Neural cell (in vitro differentiated cells): ENCODE data around the gene AHRR.

Source experiments
- EP300 ChIP-seq: fragments of 450-650 bp; conservative IDR thresholded peaks from 2 replicates; pipeline ENCODE4 v1.6.1; 2014; ENCODE audit warnings: antibody characterized with exemption, mild to moderate bottlenecking, moderate library complexity; ENCODE audit not compliant: poor library complexity, severe bottlenecking
- EZH2 ChIP-seq: fragments of 200-600, 300-800 bp; shearing (Covaris generic), sonication (generic); IDR thresholded peaks from 2 replicates; pipeline ENCODE4 v1.6.1; 2014; ENCODE audit warnings: antibody characterized with exemption, low read length, borderline replicate concordance, mild to moderate bottlenecking; ENCODE audit not compliant: insufficient read depth, poor library complexity, severe bottlenecking
- MXI1 ChIP-seq: fragments of 450-650 bp; conservative IDR thresholded peaks from 2 replicates; pipeline ENCODE4 v1.6.1; 2014; ENCODE audit warnings: antibody characterized with exemption, mild to moderate bottlenecking; ENCODE audit not compliant: poor library complexity, severe bottlenecking
- POLR2AphosphoS5 ChIP-seq: IDR thresholded peaks from 2 replicates; pipeline ENCODE4 v1.6.1; 2012
- RAD21 ChIP-seq: fragments of 450-650 bp; conservative IDR thresholded peaks from 2 replicates; pipeline ENCODE4 v1.6.1; 2014; ENCODE audit warnings: antibody characterized with exemption, mild to moderate bottlenecking, moderate library complexity
- SMC3 ChIP-seq: fragments of 450-650 bp; conservative IDR thresholded peaks from 2 replicates; pipeline ENCODE4 v1.6.1; 2014; ENCODE audit warnings: antibody characterized with exemption, mild to moderate bottlenecking, moderate library complexity; ENCODE audit not compliant: poor library complexity
- TF ChIP-seq, protein P1 (sequence below): fragments of 450-650 bp; IDR thresholded peaks from 2 replicates; pipeline ENCODE4 v1.5.1; 2014; ENCODE audit warnings: antibody characterized with exemption, mild to moderate bottlenecking, moderate library complexity; ENCODE audit not compliant: poor library complexity, severe bottlenecking
- TF ChIP-seq, protein P2 (sequence below): IDR thresholded peaks from 2 replicates; pipeline ENCODE4 v1.6.1; 2012; ENCODE audit warnings: borderline replicate concordance

DNA sequence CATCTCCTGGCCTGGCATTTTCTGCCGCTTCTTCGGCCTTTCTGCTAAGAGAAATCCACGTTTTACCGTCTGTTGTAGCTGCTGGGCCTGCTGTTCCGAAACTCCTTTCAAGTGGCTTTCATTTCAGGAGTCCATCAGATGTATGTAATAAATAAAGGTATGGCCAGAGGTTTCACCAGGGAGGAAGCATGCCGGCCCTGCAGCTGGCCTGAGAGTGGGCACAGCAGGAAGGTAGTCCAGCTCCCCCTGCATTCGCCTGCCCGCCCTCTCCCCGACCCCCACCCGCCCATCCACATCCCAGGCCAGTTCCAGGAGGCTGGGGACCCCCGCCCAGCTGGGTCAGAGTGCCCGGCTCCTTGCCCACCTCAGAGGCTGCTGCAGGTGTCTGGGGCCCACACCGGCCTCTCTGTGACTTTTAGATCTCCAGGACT is 75.0 kb downstream of the AHRR start:
- no peak for TF ChIP-seq POLR2AphosphoS5
- TF ChIP-seq, protein P1, sequence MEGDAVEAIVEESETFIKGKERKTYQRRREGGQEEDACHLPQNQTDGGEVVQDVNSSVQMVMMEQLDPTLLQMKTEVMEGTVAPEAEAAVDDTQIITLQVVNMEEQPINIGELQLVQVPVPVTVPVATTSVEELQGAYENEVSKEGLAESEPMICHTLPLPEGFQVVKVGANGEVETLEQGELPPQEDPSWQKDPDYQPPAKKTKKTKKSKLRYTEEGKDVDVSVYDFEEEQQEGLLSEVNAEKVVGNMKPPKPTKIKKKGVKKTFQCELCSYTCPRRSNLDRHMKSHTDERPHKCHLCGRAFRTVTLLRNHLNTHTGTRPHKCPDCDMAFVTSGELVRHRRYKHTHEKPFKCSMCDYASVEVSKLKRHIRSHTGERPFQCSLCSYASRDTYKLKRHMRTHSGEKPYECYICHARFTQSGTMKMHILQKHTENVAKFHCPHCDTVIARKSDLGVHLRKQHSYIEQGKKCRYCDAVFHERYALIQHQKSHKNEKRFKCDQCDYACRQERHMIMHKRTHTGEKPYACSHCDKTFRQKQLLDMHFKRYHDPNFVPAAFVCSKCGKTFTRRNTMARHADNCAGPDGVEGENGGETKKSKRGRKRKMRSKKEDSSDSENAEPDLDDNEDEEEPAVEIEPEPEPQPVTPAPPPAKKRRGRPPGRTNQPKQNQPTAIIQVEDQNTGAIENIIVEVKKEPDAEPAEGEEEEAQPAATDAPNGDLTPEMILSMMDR = no peak
- TF ChIP-seq, protein P2, sequence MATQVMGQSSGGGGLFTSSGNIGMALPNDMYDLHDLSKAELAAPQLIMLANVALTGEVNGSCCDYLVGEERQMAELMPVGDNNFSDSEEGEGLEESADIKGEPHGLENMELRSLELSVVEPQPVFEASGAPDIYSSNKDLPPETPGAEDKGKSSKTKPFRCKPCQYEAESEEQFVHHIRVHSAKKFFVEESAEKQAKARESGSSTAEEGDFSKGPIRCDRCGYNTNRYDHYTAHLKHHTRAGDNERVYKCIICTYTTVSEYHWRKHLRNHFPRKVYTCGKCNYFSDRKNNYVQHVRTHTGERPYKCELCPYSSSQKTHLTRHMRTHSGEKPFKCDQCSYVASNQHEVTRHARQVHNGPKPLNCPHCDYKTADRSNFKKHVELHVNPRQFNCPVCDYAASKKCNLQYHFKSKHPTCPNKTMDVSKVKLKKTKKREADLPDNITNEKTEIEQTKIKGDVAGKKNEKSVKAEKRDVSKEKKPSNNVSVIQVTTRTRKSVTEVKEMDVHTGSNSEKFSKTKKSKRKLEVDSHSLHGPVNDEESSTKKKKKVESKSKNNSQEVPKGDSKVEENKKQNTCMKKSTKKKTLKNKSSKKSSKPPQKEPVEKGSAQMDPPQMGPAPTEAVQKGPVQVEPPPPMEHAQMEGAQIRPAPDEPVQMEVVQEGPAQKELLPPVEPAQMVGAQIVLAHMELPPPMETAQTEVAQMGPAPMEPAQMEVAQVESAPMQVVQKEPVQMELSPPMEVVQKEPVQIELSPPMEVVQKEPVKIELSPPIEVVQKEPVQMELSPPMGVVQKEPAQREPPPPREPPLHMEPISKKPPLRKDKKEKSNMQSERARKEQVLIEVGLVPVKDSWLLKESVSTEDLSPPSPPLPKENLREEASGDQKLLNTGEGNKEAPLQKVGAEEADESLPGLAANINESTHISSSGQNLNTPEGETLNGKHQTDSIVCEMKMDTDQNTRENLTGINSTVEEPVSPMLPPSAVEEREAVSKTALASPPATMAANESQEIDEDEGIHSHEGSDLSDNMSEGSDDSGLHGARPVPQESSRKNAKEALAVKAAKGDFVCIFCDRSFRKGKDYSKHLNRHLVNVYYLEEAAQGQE = no peak
- no peak for TF ChIP-seq SMC3
- no peak for TF ChIP-seq EZH2
- TF ChIP-seq RAD21 = no peak
- no peak for TF ChIP-seq EP300
- no peak for TF ChIP-seq MXI1
